Thymus (tissue), 11 donors: ENCODE data around the gene MMRN2. TPM values are rescaled to one million over a fixed set of nuclear protein-coding genes. Genes with fewer than 3 reads are reported as not detected.

Source experiments
- DNase-seq, 9 donors: peaks; one replicate each; pipeline ENCODE4 v3.0.0-alpha.2; 2013; ENCODE audit warnings: low spot score in 9 of 9, low read depth in 6 of 9, missing footprints in 1 of 9
- H3K27ac ChIP-seq, 2 donors: one replicate each; pipeline ENCODE4 v1.5.1; 2013; ENCODE audit warnings: control low read depth in 1 of 2, low read depth in 1 of 2, low read length in 1 of 2, mild to moderate bottlenecking in 1 of 2, moderate library complexity in 1 of 2
- H3K27me3 ChIP-seq, 2 donors: one replicate each; pipeline ENCODE4 v1.5.1; 2013; ENCODE audit warnings: low read length in 1 of 2; ENCODE audit not compliant: control insufficient read depth in 2 of 2, insufficient read depth in 1 of 2
- H3K36me3 ChIP-seq, 2 donors: one replicate each; pipeline ENCODE4 v1.5.1; 2013; ENCODE audit warnings: low read length in 1 of 2, mild to moderate bottlenecking in 1 of 2, moderate library complexity in 1 of 2; ENCODE audit not compliant: control insufficient read depth in 2 of 2, insufficient read depth in 2 of 2
- H3K4me1 ChIP-seq, 2 donors: one replicate each; pipeline ENCODE4 v1.5.1; 2013; ENCODE audit warnings: low read length in 2 of 2; ENCODE audit not compliant: control insufficient read depth in 2 of 2, insufficient read depth in 2 of 2
- H3K4me3 ChIP-seq, 2 donors: one replicate each; pipeline ENCODE4 v1.5.1; 2013; ENCODE audit warnings: low read length in 2 of 2, control low read depth in 1 of 2, mild to moderate bottlenecking in 1 of 2
- H3K9me3 ChIP-seq, 2 donors: one replicate each; pipeline ENCODE4 v1.5.1; 2013; ENCODE audit warnings: low read length in 1 of 2, mild to moderate bottlenecking in 1 of 2; ENCODE audit not compliant: control insufficient read depth in 2 of 2, insufficient read depth in 1 of 2
- WGBS: extraction: QIAGEN DNeasy Blood & Tissue Kit; methylation state at CpG from one replicate; pipeline ENCODE4 v1.1.7; 2013; 5-methylcytosine and 5-hydroxymethylcytosine counted together
- polyA plus RNA-seq: library from polyadenylated mRNA; stranded (reverse); fragments of 200-250 nt; gene quantifications from one replicate; pipeline ENCODE4 v1.2.3, GENCODE V29; 2013
- total RNA-seq: library from RNA; stranded (reverse); fragments of 120-200 nt; gene quantifications from one replicate; pipeline ENCODE4 v1.2.4, GENCODE V29; 2013
- donor health status: healthy.

MMRN2 gene
- total and polyA plus RNA-seq, 2 donors = 6.8 to 9.3 TPM

- Histone ChIP-seq H3K27me3 (peaks cover 0 to 8% of the 10 kb centered on the region in 2 donors), H3K9me3 (no peaks in the 10 kb centered on the region), H3K4me1 (peaks cover 0 to 7% of the 10 kb centered on the region in 2 donors), H3K4me3 (no peak overlapping the region), H3K27ac (no peak overlapping the region), H3K36me3 (no peaks in the 10 kb centered on the region)
- WGBS = 93% methylated on average over 2 of the region's 2 CpGs
- no peak for DNase-seq
Measured at GRCh38 chr10:86959737-86960002, 2.3 kb upstream of the MMRN2 start.

DNA sequence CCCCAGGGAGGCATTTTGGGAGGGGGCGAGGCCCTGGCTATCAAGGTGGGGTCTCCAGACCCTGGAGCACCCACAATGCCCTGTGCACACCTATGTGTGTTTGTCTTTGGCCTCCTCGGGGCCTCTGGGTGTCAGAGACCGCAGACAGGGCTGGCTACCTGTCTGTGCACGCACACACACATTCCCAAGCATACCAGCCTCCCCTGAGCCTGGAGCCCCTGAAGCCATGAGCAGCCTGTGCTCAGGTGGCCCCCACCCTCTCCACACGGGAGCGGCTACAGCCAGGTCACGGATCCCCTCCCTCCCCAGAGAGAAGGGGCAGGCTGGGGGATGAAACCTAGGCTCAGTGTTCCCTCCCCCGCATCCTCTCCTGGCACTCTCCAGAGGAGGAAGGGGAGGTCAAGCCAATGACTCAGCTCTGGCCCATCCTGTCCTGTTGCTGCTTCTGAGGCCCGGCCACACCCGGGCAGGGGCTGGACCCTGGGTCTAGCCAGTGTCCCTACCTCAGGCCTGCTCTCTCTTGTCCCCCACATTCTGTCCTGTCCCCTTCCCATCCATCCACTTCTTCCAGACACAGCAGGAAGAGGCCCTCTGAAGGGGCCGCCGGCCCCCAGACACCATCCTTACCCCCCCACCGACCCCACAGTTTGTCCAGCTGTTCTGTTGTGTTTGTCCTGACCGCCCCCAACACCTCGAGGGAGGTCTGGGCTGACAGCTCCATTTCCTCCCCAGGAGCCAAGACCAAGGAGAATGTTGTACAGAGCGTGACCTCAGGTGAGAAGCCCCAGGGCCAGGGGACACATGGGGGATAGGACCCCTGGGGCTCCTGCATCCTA, 1.7 kb upstream of the MMRN2 start:
- Histone ChIP-seq H3K4me3 (no peak overlapping the region), H3K4me1 (peaks cover 0 to 7% of the 10 kb centered on the region in 2 donors), H3K27me3 (peaks cover 0 to 8% of the 10 kb centered on the region in 2 donors), H3K27ac (no peak overlapping the region), H3K9me3 (no peaks in the 10 kb centered on the region), H3K36me3 (no peaks in the 10 kb centered on the region)
- 74% methylated on average over 16 of the region's 16 CpGs for WGBS
- DNase-seq = no peak

GRCh38 chr10:86958116-86958900, 893 bp upstream of the MMRN2 start, which contains the start of gene SNCG:
SNCG (plus strand) TSS chr10:86958599; CDS start chr10:86958698, 99 bp downstream.
- Histone ChIP-seq H3K4me3 (no peak within 1 kb of the TSS), H3K9me3 (no peaks in the 10 kb centered on the region), H3K27me3 (peaks cover 0 to 8% of the 10 kb centered on the region in 2 donors), H3K36me3 (no peaks in the 10 kb centered on the region), H3K4me1 (peaks cover 0 to 7% of the 10 kb centered on the region in 2 donors), H3K27ac (no peak within 1 kb of the TSS)
- WGBS = 72% methylated on average over 22 of the region's 22 CpGs
- DNase-seq = no peak

GRCh38 chr10:86956848-86957448, 467 bp downstream of the MMRN2 start:
- no peak for DNase-seq
- no peak overlapping the region for H3K27ac ChIP-seq
- peaks cover 0 to 7% of the 10 kb centered on the region in 2 donors for H3K4me1 ChIP-seq
- peaks cover 0 to 5% of the 10 kb centered on the region in 2 donors for H3K9me3 ChIP-seq
- WGBS = 96% methylated on average over 7 of the region's 7 CpGs
- peaks cover 0 to 8% of the 10 kb centered on the region in 2 donors for H3K27me3 ChIP-seq
- H3K4me3 ChIP-seq = no peak overlapping the region
- H3K36me3 ChIP-seq = no peaks in the 10 kb centered on the region

DNA sequence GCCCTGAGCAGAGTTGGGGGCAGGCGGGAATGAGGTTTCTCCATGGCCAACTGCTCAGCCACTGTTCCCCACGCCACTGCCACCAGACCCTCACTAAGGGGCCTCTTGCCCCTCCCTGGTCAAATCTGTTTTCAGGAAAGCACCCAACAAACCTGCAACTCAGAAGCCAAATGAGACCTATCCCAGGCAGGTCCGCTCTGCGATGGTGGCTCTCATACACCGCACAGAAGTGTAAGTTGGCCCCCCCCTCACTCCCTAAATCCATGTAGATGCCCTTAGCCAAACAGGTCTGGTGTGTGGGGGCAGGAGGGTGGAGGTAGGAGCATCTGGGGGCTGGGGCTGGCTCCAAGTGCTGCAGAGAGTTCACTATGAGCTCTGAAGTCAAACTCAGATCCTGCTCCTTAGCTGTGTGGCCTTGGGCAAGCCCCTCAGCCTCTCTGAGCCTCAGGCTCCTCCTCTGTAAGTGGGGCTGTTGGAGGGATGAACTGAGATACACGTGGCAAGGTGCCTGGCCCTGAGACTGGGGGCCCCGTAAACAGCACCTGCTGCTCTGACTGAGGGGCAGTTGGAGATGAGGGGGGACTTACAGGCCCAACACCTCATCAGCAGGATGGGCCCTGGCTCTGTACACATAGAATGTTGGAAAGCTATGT, 1.1 kb downstream of the MMRN2 start:
- H3K36me3 ChIP-seq = no peaks in the 10 kb centered on the region
- H3K9me3 ChIP-seq = peaks cover 0 to 8% of the 10 kb centered on the region in 2 donors
- H3K27me3 ChIP-seq = peaks cover 0 to 8% of the 10 kb centered on the region in 2 donors
- H3K4me1 ChIP-seq = peaks cover 0 to 7% of the 10 kb centered on the region in 2 donors
- H3K4me3 ChIP-seq = no peak overlapping the region
- H3K27ac ChIP-seq = no peak overlapping the region
- no peak for DNase-seq
- 77% methylated on average over 7 of the region's 7 CpGs for WGBS

- H3K9me3 ChIP-seq = peaks cover 0 to 8% of the 10 kb centered on the region in 2 donors
- DNase-seq = no peak
- no peaks in the 10 kb centered on the region for H3K36me3 ChIP-seq
- no peak overlapping the region for H3K4me3 ChIP-seq
- 71% methylated on average over 16 of the region's 16 CpGs for WGBS
- peaks cover 0 to 9% of the 10 kb centered on the region in 2 donors for H3K4me1 ChIP-seq
- no peak overlapping the region for H3K27ac ChIP-seq
- peaks cover 0 to 8% of the 10 kb centered on the region in 2 donors for H3K27me3 ChIP-seq
Measured at GRCh38 chr10:86955501-86956194, 1.8 kb downstream of the MMRN2 start.

DNA sequence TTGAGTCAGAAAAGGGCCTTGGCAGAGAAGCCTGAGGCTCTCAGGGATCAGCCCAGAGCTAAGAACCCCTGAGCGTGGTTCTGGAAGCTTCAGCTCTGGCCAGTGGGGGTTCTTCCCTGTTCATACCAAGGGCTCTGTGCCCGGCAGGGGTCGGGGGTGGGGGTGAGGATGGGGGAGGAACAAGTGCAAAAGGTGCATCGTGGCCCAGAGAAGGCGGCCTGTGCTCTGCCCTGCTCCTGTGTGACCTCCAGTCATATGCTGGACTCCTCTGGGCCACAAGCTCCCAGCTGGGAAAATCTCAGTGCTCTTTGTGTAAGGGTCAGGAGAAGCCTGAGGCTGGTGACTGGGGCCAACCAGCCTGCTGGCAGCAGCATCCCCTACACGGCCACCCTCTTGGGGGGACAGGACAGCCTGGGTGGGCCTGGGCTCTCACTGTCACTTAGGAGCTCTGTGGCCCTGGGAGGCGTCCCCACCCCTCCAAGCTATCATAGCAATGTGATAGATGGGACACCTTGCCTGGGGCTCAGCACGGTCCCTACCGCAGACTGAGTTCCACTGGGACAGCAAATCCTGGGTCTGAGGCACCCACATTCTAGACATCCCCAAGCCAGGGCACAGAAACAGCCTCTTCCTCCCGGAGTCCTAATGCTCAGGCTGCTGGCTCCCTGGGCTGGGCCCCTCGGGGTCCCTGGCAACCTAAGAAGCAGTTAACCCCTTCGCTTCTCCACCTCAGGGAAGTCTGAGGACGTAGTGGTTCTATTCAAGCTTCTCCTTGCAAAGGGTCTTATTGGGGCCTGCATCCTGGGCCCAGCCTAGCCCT, 2.5 kb downstream of the MMRN2 start:
- DNase-seq = no peak
- Histone ChIP-seq H3K4me3 (no peak overlapping the region), H3K4me1 (peaks cover 0 to 6% of the 10 kb centered on the region in 2 donors), H3K27me3 (peaks cover 0 to 8% of the 10 kb centered on the region in 2 donors), H3K9me3 (peaks cover 0 to 8% of the 10 kb centered on the region in 2 donors), H3K36me3 (no peaks in the 10 kb centered on the region), H3K27ac (no peak overlapping the region)
- WGBS = 94% methylated on average over 13 of the region's 13 CpGs
